Measurements from ENCODE around the gene LGALS3BP. TPM values are rescaled to one million over a fixed set of nuclear protein-coding genes. Genes with fewer than 3 reads are reported as not detected.

Gene LGALS3BP
- total RNA-seq, result 206 and 456 TPM in 2 replicates

GRCh38 chr17:78979780-78980623 lies at the start of gene LGALS3BP:
TSS of gene LGALS3BP (minus strand) at chr17:78979923. CDS start at chr17:78977191, 2,732 bp downstream.

GRCh38 chr17:79023886-79024771 lies 44.4 kb upstream of the LGALS3BP start, which contains the start of gene C1QTNF1:
TSS of gene C1QTNF1 (plus strand) at chr17:79024169. CDS start at chr17:79043969, 19,800 bp downstream.

GRCh38 chr17:79009397-79010303 lies 29.9 kb upstream of the LGALS3BP start, which contains the start of gene CANT1:
TSS of gene CANT1 (minus strand) at chr17:79009764. CDS start at chr17:78997622, 12,142 bp downstream.

GRCh38 chr17:78925234-78925633 lies 54.5 kb downstream of the LGALS3BP start, which contains the start of gene TIMP2:
TSS of gene TIMP2 (minus strand) at chr17:78925387. CDS start at chr17:78925088, 299 bp downstream.

Other genes starting within 250 kb of the LGALS3BP start
- 9.0 and 10.5 TPM in 2 replicates for gene CYTH1, start 197.7 kb downstream of the LGALS3BP start, total RNA-seq
- 28.2 and 37.0 TPM in 2 replicates for gene USP36, start 139.1 kb downstream of the LGALS3BP start, total RNA-seq
- gene CEP295NL, start 76.7 kb downstream of the LGALS3BP start, total RNA-seq, result 4.6 and 5.6 TPM in 2 replicates
- gene TIMP2, start 54.5 kb downstream of the LGALS3BP start, total RNA-seq, result 80.0 and 152 TPM in 2 replicates
- 69.7 and 94.5 TPM in 2 replicates for gene CANT1, start 29.8 kb upstream of the LGALS3BP start, total RNA-seq
- 4.8 and 21.0 TPM in 2 replicates for gene C1QTNF1, start 44.2 kb upstream of the LGALS3BP start, total RNA-seq
- gene ENGASE, start 94.9 kb upstream of the LGALS3BP start, total RNA-seq, result 10.7 and 19.9 TPM in 2 replicates

Measured in uterine smooth muscle cell (primary cell).